GM11168 (cell line): ENCODE data around the gene RAPGEF1.

Source experiments
- in situ Hi-C: fragments of 300-500 bp; cut with MboI; formaldehyde crosslinking; loops from one replicate; pipeline ENCODE4 v1.12.0; 2022; ENCODE audit warnings: low sequenced_read_pairs; ENCODE audit not compliant: unreplicated experiment

RAPGEF1 gene

DNA sequence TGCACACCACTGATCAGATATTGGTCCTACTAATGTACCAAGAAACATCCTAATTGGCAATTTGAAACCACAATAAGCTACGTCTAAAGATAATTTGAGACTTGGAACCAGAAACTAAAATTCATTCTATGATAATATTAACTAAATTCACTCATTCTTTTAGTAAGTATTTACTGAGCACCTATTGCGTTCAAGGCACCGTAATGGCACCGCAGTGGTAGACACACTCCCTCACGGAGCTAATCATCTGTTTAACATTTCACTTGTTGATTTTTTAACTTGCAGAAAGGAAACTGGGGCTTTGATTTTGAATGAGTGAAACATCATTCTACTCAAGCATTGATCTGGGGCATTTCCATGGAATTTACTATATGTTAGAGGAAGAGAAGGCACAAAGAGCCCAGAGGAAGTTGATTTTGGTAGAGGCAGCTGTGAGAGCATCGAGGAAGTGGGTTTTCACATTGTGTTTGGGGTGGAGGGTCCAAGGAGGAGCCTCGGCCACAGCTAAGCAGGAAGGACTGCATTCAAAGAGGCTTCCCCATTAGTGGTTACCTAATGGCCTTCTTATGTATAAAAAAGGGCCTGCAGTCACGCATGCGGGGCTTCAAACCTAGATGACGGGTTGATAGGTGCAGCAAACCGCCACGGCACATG, 7.1 kb downstream of the RAPGEF1 start:
- in situ Hi-C loops, result loop anchor here (10.0 to 25.0 kb wide), 2 partner anchors 58 to 370 kb away; no protein-coding TSS in a partner anchor

GRCh38 chr9:131732061-131732526, 7.8 kb downstream of the RAPGEF1 start:
- in situ Hi-C loops, result loop anchor here (10.0 to 25.0 kb wide), 2 partner anchors 57 to 370 kb away; no protein-coding TSS in a partner anchor

GRCh38 chr9:131731644-131732043, 8.2 kb downstream of the RAPGEF1 start:
- in situ Hi-C loops, result loop anchor here (10.0 to 25.0 kb wide), 2 partner anchors 57 to 369 kb away; no protein-coding TSS in a partner anchor

- in situ Hi-C loops, result loop anchor here (10.0 to 25.0 kb wide), 2 partner anchors 56 to 369 kb away; no protein-coding TSS in a partner anchor
Observed at GRCh38 chr9:131731237-131731636, 8.6 kb downstream of the RAPGEF1 start.

GRCh38 chr9:131728961-131729360, 10.9 kb downstream of the RAPGEF1 start:
- in situ Hi-C loops, result loop anchor here (25.0 kb wide), 1 partner anchor 367 kb away; no protein-coding TSS in a partner anchor

GRCh38 chr9:131728546-131728910, 11.3 kb downstream of the RAPGEF1 start:
- in situ Hi-C loops, result loop anchor here (25.0 kb wide), 1 partner anchor 366 kb away; no protein-coding TSS in a partner anchor

GRCh38 chr9:131727795-131728545, 11.9 kb downstream of the RAPGEF1 start:
- in situ Hi-C loops, result loop anchor here (25.0 kb wide), 1 partner anchor 366 kb away; no protein-coding TSS in a partner anchor

GRCh38 chr9:131727184-131727759, 12.6 kb downstream of the RAPGEF1 start:
- in situ Hi-C loops, result loop anchor here (25.0 kb wide), 1 partner anchor 365 kb away; no protein-coding TSS in a partner anchor

- in situ Hi-C loops, result loop anchor here (25.0 kb wide), 1 partner anchor 362 kb away; no protein-coding TSS in a partner anchor
Observed at GRCh38 chr9:131724683-131725082, 15.2 kb downstream of the RAPGEF1 start.

- in situ Hi-C loops, result no loop called here
Observed at GRCh38 chr9:131723632-131724031, 16.2 kb downstream of the RAPGEF1 start.

DNA sequence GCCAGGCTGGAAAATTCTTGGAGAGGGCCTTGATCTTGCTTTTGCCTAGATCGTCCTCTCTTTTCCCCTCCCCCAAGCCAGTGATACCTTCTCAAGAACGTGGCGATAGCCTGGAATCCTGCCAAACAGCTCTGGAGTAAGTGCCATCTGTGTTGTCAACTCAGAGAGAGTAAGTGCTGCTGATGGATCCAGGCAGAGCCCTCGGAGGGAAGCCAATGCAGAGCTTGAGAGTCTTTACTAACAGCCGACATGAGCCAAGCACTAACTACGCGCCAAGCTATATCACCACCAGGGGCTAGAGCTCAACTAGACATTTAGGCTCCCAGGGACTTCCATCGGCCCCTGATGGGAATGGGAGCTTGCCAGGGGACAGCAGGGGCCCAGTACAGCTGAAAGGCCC, 17.6 kb downstream of the RAPGEF1 start:
- in situ Hi-C loops, result no loop called here

DNA sequence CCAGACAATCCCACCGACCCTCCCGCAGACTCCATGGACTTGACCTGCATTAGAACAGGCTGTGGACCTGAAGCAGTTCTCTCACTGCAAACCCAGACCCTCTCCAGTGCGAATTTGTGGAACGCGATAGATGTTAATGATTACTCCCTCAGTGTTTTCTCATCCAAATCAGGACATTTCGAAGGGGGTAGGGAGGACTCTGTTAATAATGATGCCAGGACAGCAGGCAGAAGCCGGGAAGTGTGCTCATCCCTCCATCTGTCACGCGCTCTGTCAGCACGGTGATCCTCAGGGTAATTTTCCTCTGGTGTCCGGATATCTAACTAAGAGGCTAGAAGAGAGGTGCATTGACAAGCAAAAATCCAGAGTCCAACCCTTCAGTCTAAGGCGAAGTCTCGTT, 18.8 kb downstream of the RAPGEF1 start:
- in situ Hi-C loops, result no loop called here

GRCh38 chr9:131720330-131720729, 19.5 kb downstream of the RAPGEF1 start:
- in situ Hi-C loops, result no loop called here

- in situ Hi-C loops, result no loop called here
Observed at GRCh38 chr9:131719262-131719908, 20.5 kb downstream of the RAPGEF1 start.

GRCh38 chr9:131717719-131718460, 22.0 kb downstream of the RAPGEF1 start:
- in situ Hi-C loops, result no loop called here

DNA sequence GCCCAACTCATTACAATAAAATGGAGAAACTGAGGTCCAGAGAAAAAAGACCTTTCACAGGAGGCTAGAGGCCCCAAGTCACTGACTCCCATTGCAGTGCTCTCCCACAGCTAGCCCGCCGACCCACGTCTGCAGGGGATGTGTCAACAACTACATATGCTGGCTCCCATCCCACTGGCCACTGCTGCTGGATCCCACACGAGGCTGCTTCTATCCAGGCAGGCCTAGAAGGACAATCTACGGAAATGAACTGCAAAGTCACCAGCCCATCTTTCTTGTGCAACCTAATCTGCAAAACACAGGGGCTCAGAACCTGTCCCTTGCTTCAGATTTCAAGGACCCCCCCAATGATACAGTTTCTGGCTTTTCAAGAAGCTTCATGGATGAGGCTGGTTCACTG, 24.0 kb downstream of the RAPGEF1 start:
- in situ Hi-C loops, result no loop called here

DNA sequence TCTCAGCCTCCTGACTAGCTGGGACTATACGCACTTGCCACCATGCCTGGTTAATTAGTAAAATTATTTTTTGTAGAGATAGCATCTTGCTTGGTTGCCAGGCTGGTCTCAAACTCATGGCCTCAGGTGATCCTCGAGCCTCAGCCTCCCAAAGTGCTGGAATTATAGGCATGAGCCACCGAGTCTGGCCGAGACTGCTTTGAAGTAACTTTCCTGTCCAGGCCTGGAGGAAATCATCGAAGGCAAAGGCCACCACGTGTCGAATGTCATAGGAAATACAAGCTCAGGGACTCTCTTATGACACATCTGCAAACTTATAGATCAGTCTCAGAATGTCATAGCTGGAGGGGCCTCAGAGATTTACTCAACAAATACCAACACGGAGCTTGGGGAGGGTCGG, 25.1 kb downstream of the RAPGEF1 start:
- in situ Hi-C loops, result no loop called here

DNA sequence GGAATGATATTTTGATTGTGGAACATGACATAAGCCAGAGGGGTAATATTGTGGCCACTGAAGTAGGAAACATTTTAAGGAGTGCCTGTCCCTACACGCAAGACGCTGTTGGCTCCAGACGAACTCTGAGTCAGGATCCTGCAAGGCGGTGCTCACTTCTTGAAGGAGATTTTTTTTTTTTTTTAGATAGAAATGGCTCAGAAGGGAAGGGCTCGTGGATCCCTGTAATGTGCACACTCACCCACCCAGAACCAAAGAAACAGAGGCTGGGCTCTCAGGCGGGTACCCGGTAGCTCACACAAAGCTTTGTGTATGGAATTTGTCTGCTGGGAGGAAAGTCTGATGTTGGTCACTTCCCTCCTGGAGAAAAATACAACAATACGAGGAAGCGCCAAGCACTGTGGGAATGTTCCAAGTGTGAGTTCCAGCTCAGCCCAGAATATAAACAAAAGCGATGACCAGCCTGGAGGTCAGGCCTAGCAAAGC, 25.7 kb downstream of the RAPGEF1 start:
- in situ Hi-C loops, result no loop called here

DNA sequence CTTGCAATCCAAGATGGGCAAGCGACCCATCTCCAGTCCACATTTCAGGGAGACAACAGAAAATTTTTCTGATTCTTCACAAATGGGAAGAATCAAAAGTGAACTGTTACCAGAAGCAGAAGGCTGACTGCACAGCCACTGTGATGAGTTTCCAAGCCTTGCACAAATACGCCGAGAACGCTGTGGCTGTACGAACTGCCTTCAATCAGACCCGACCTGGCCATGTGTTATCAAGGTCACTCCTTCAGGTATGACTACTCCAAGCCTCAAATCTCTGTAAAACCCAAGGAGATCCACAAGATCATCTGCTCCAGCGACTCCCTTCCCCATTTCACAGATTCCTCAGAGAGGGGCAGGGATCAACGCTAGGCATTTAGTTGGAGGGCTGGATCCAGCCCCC, 26.9 kb downstream of the RAPGEF1 start:
- in situ Hi-C loops, result no loop called here
